OCI-LY7 (cell line): ENCODE results near the gene SYCP2. TPM values are rescaled to one million over a fixed set of nuclear protein-coding genes. Genes with fewer than 3 reads are reported as not detected.
"Not testable (repeated sequence)": the region's sequence is repeated elsewhere in the genome, so short reads cannot be mapped to it uniquely, and the experiment has no call there.

ENCODE experiments used
- BruUV-seq: library from RNA; stranded (reverse); fragments of 400-500 nt; replicated peaks from 2 replicates; lab custom pipeline; 2021; lab: Mats Ljungman, UMichigan
- CTCF ChIA-PET: fragments of 300-600 bp; sonication (Branson Sonifier 250); formaldehyde crosslinking; loops from one replicate; lab custom pipeline; 2022; ENCODE audit warnings: antibody characterized with exemption; ENCODE audit not compliant: unreplicated experiment; lab: Charles Lee
- POLR2A ChIA-PET: fragments of 300-600 bp; sonication (Branson Sonifier 250); formaldehyde crosslinking; loops from one replicate; lab custom pipeline; 2022; ENCODE audit warnings: antibody characterized with exemption; lab: Charles Lee
- DNase-seq: peaks from one replicate; pipeline ENCODE4 v3.0.0-alpha.2; 2015; ENCODE audit warnings: low spot score
- H2AFZ ChIP-seq: fragments of 200-600 bp; sonication (generic), shearing (Covaris generic); 2 replicates; pipeline ENCODE4 v1.6.1; 2014; ENCODE audit warnings: mild to moderate bottlenecking, antibody characterized with exemption, low read length, moderate library complexity
- H3K27ac ChIP-seq: fragments of 200-600 bp; sonication (generic); 2 replicates; pipeline ENCODE4 v1.5.1; 2014; ENCODE audit warnings: mixed run types, low read depth, mild to moderate bottlenecking, moderate library complexity, low read length, inconsistent platforms; ENCODE audit not compliant: poor library complexity, severe bottlenecking
- H3K36me3 ChIP-seq: fragments of 200-600 bp; sonication (generic); 2 replicates; pipeline ENCODE4 v1.6.1; 2014; ENCODE audit warnings: mild to moderate bottlenecking, antibody characterized with exemption, low read length, moderate library complexity, mixed read lengths; ENCODE audit not compliant: insufficient read depth
- H3K4me1 ChIP-seq: fragments of 200-600 bp; sonication (generic); 2 replicates; pipeline ENCODE4 v1.5.1; 2014; ENCODE audit warnings: mild to moderate bottlenecking, low read length; ENCODE audit not compliant: insufficient read depth, poor library complexity, severe bottlenecking
- H3K4me2 ChIP-seq: fragments of 200-600 bp; sonication (generic); 2 replicates; pipeline ENCODE4 v1.6.1; 2014; ENCODE audit warnings: mild to moderate bottlenecking, low read length
- H3K4me3 ChIP-seq: fragments of 200-600 bp; sonication (generic); 2 replicates; pipeline ENCODE4 v1.5.1; 2014; ENCODE audit warnings: mild to moderate bottlenecking, low read depth, low read length; ENCODE audit not compliant: poor library complexity, severe bottlenecking
- H3K79me2 ChIP-seq: fragments of 200-600 bp; sonication (generic); 2 replicates; pipeline ENCODE4 v1.6.1; 2016; ENCODE audit warnings: low read depth, mild to moderate bottlenecking, low read length, moderate library complexity, mixed read lengths; ENCODE audit not compliant: insufficient read depth
- H3K9me2 ChIP-seq: fragments of 200-600 bp; sonication (generic); 2 replicates; pipeline ENCODE4 v1.6.1; 2016; ENCODE audit warnings: mild to moderate bottlenecking, low read length, mixed read lengths; ENCODE audit not compliant: insufficient read depth
- H3K9me3 ChIP-seq: fragments of 200-600 bp; sonication (generic); 2 replicates; pipeline ENCODE4 v1.6.1; 2014; ENCODE audit warnings: mild to moderate bottlenecking, mixed run types, low read length, mixed read lengths
- H4K20me1 ChIP-seq: fragments of 200-600 bp; sonication (generic); 2 replicates; pipeline ENCODE4 v1.6.1; 2014; ENCODE audit warnings: mild to moderate bottlenecking, antibody characterized with exemption, low read length, moderate library complexity, mixed read lengths; ENCODE audit not compliant: insufficient read depth
- CTCF ChIP-seq: fragments of 200-600 bp; sonication (generic); conservative IDR thresholded peaks from 2 replicates; pipeline ENCODE4 v1.5.1; 2014; ENCODE audit warnings: mild to moderate bottlenecking, antibody characterized with exemption, low read length, moderate library complexity, mixed read lengths
- EZH2phosphoT487 ChIP-seq: fragments of 200-600 bp; sonication (generic); IDR thresholded peaks from 2 replicates; pipeline ENCODE4 v1.6.1; 2018; ENCODE audit warnings: low read depth, borderline replicate concordance, mild to moderate bottlenecking, mixed run types, antibody characterized with exemption, low read length, moderate library complexity, mixed read lengths
- intact Hi-C: fragments of 100-400 bp; cut with micrococcal nuclease; formaldehyde crosslinking; loops from one replicate; pipeline ENCODE4 v1.10.0; 2022; ENCODE audit not compliant: unreplicated experiment
- total RNA-seq, 2 experiments: library from RNA; depleted of rRNA in 1 of 2; stranded (reverse); fragments of >200 nt in 1 of 2; shearing (Covaris generic) in 1 of 2; gene quantifications; 2 replicates each; pipeline ENCODE4 v1.2.3, GENCODE V29; 2014 to 2022

Gene SYCP2
- total RNA-seq, 2 experiments from 2014 or later = 0.19 to 0.38 TPM

GRCh38 chr20:59961423-59961822, 28.0 kb upstream of the SYCP2 start:
- H2AFZ ChIP-seq = no peak overlapping the region
- H3K79me2 ChIP-seq = no peaks in the 10 kb centered on the region
- H3K4me2 ChIP-seq = no peak overlapping the region
- no peaks in the 10 kb centered on the region for H3K4me1 ChIP-seq
- intact Hi-C loops = no loop called here
- no peaks in the 10 kb centered on the region for H3K36me3 ChIP-seq
- no peak overlapping the region for H3K4me3 ChIP-seq
- ChIA-PET POLR2A (interaction anchor here (0.7 kb wide), 1 partner anchor 9 kb away, joined by 6 read pairs; no protein-coding TSS in a partner anchor), CTCF (no interaction called here)
- BruUV-seq = no TSS peak
- no peak overlapping the region for H3K27ac ChIP-seq
- DNase-seq = no peak
- H3K9me3 ChIP-seq = no peaks in the 10 kb centered on the region
- TF ChIP-seq EZH2phosphoT487 (no peak), CTCF (no peak)
- no peaks in the 10 kb centered on the region for H3K9me2 ChIP-seq
- no peaks in the 10 kb centered on the region for H4K20me1 ChIP-seq

DNA sequence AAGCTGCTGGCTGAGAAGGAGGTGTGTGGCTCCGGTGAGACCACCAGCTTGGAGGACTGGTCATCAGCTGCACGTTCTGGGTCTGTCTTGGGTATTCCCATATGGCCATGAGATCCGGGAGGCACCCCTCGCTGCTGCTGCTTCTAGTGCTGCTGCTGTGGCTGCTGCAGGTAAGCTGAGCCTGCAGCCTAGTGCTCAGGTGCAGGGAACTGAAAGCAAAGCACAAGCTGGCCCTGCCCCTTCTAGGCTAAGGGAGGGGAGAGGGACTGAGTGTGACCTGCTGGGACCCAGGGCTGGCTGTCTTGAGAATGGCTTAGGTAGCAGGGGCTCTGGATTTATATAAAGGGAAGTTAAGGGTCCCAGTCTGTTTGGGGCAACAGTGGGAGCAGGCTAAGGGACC, 25.2 kb upstream of the SYCP2 start:
- H3K4me3 ChIP-seq = no peak overlapping the region
- TF ChIP-seq EZH2phosphoT487 (no peak), CTCF (no peak)
- intact Hi-C loops = no loop called here
- no peak overlapping the region for H3K27ac ChIP-seq
- no peaks in the 10 kb centered on the region for H3K9me3 ChIP-seq
- H2AFZ ChIP-seq = no peak overlapping the region
- no peaks in the 10 kb centered on the region for H3K9me2 ChIP-seq
- POLR2A ChIA-PET = no interaction called here
- no TSS peak for BruUV-seq
- DNase-seq = no peak
- H3K79me2 ChIP-seq = no peaks in the 10 kb centered on the region
- CTCF ChIA-PET = interaction anchor here (1.0 kb wide), 1 partner anchor 51 kb away, joined by 3 read pairs; no protein-coding TSS in a partner anchor
- H3K4me2 ChIP-seq = no peak overlapping the region
- no peaks in the 10 kb centered on the region for H3K4me1 ChIP-seq
- H4K20me1 ChIP-seq = no peaks in the 10 kb centered on the region
- no peaks in the 10 kb centered on the region for H3K36me3 ChIP-seq

DNA sequence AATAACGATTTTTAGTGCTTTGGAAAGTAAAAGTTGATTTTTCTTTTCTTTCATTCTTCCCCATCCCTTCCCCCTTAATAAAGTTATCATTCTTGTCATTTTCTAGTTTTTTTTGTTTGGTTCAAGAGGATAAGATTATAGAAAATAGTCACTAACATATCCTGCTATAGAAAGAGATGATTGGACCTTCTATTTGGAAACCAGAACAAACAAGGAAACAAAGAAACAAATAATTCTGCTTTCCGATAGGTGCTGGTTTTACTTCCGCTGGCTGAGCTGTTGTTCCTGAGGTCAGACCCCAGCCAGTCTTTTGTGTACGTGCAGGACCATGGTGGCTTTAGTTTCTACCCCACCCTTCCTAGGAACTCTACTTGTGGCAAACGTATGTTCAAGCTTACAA, 24.7 kb upstream of the SYCP2 start, which contains the start of gene CDH26:
TSS of gene CDH26 (plus strand) at position 301 of the 400 bp plus-strand sequence. CDS start 304 bp downstream, outside the sequence.
- no TSS peak for BruUV-seq
- ChIA-PET POLR2A (no interaction called here), CTCF (interaction anchor here (1.0 kb wide), 1 partner anchor 51 kb away, joined by 3 read pairs; no protein-coding TSS in a partner anchor)
- H3K36me3 ChIP-seq = no peaks in the 10 kb centered on the region
- intact Hi-C loops = no loop called here
- no peaks in the 10 kb centered on the region for H3K79me2 ChIP-seq
- no peak within 1 kb of the TSS for H3K27ac ChIP-seq
- DNase-seq = no peak
- no peak within 1 kb of the TSS for H3K4me2 ChIP-seq
- no peaks in the 10 kb centered on the region for H4K20me1 ChIP-seq
- H3K9me3 ChIP-seq = no peaks in the 10 kb centered on the region
- TF ChIP-seq EZH2phosphoT487 = no peak
- no peak for TF ChIP-seq CTCF
- H3K4me1 ChIP-seq = no peaks in the 10 kb centered on the region
- no peak within 1 kb of the TSS for H2AFZ ChIP-seq
- H3K9me2 ChIP-seq = no peaks in the 10 kb centered on the region
- H3K4me3 ChIP-seq = no peak within 1 kb of the TSS

GRCh38 chr20:59957568-59957967, 24.1 kb upstream of the SYCP2 start:
- H3K9me3 ChIP-seq, CTCF ChIA-PET, H3K4me3 ChIP-seq, H3K36me3 ChIP-seq, H2AFZ ChIP-seq, BruUV-seq, H3K79me2 ChIP-seq, H3K9me2 ChIP-seq, intact Hi-C loops, H3K27ac ChIP-seq, H4K20me1 ChIP-seq, DNase-seq, H3K4me1 ChIP-seq, POLR2A ChIA-PET, H3K4me2 ChIP-seq: not testable (repeated sequence)
